Measurements from ENCODE around the gene PITPNC1.
"Not testable (repeated sequence)": the region's sequence is repeated elsewhere in the genome, so short reads cannot be mapped to it uniquely, and the experiment has no call there.

The PITPNC1 gene

GRCh38 chr17:67467500-67468455 is 90.7 kb downstream of the PITPNC1 start:
- DNase-seq: peak; percentile 95

GRCh38 chr17:67469208-67469980 is 92.3 kb downstream of the PITPNC1 start:
- peak; percentile 70 for DNase-seq

GRCh38 chr17:67470163-67470562 is 93.1 kb downstream of the PITPNC1 start:
- DNase-seq: no peak

- DNase-seq: no peak
Measured at GRCh38 chr17:67471118-67471517, 94.0 kb downstream of the PITPNC1 start.

- DNase-seq: not testable (repeated sequence)
Measured at GRCh38 chr17:67472606-67473005, 95.5 kb downstream of the PITPNC1 start.

GRCh38 chr17:67474081-67474661 is 97.1 kb downstream of the PITPNC1 start:
- DNase-seq: no peak

- peak; percentile 87 for DNase-seq
Measured at GRCh38 chr17:67475161-67475937, 98.3 kb downstream of the PITPNC1 start.

GRCh38 chr17:67476787-67477335 is 99.8 kb downstream of the PITPNC1 start:
- no peak for DNase-seq

GRCh38 chr17:67477687-67478086 is 100.6 kb downstream of the PITPNC1 start:
- DNase-seq: no peak

- DNase-seq: no peak
Measured at GRCh38 chr17:67478401-67479041, 101.4 kb downstream of the PITPNC1 start.

GRCh38 chr17:67479148-67479547 is 102.1 kb downstream of the PITPNC1 start:
- DNase-seq: no peak

GRCh38 chr17:67480959-67481358 is 103.9 kb downstream of the PITPNC1 start:
- not testable (repeated sequence) for DNase-seq

GRCh38 chr17:67481808-67482207 is 104.7 kb downstream of the PITPNC1 start:
- DNase-seq: no peak

- DNase-seq: no peak
Measured at GRCh38 chr17:67482764-67483163, 105.7 kb downstream of the PITPNC1 start.

- peak; percentile 29 for DNase-seq
Measured at GRCh38 chr17:67484261-67484660, 107.2 kb downstream of the PITPNC1 start.

GRCh38 chr17:67485666-67486065 is 108.6 kb downstream of the PITPNC1 start:
- DNase-seq: peak; percentile 83

- no peak for DNase-seq
Measured at GRCh38 chr17:67487506-67487905, 110.4 kb downstream of the PITPNC1 start.

- DNase-seq: peak; percentile 28
Measured at GRCh38 chr17:67488161-67488560, 111.1 kb downstream of the PITPNC1 start.

GRCh38 chr17:67488768-67489167 is 111.7 kb downstream of the PITPNC1 start:
- no peak for DNase-seq

GRCh38 chr17:67489273-67489672 is 112.2 kb downstream of the PITPNC1 start:
- no peak for DNase-seq

GRCh38 chr17:67490471-67490870 is 113.4 kb downstream of the PITPNC1 start:
- DNase-seq: no peak
